Measurements from ENCODE around the gene PPL.

DNA sequence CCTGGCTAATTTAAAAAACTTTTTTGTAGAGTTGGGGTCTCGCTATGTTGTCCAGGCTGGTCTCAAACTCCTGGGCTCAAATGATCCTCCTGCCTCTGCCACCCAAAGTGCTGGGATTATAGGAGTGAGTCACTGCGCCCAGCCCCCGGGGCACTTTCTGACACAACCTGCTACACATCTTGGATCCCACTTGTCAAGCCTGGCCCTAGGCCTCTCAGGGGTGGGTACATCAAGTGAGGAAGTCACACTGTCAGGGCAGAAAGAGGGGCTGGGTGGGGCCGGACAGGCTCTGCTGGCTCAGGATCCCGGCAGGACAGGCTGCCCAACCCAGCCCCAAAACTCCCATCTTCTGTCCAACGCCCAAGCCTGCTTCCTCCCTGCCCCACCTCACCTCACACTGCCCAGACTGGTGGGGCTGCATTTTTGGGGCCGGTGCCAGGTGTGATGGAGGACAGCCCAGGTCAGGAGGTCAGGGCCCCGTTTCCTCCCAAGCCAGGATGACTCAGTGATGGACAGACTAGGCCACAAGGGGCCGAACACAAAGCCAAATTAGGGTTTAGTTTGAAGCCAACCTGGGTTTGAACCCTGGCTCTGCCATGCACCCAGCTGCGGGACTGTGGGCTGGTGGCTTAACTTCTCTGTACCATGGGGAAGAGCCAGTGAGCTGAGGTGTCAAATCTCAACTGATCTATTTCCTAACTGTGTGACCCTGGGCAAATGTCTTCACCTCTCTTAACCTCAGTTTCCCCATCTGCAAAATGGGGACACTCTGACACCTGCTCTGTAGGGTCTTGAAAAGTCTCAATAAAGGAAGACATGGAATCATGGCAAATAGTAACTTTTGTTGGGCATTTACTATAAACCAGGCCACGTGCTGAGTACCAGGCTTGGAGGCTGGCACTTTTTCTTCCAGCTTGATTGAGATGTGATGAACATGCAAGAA lies 8.9 kb upstream of the PPL start:
- TF ChIP-seq POLR2A (IDR thresholded peaks at IDR 0.05; ENCODE audit: borderline replicate concordance, extremely low read depth, insufficient read depth, insufficient read length) (no peak), TCF7L2 (IDR thresholded peaks at IDR 0.05; ENCODE audit: borderline replicate concordance, extremely low read depth, insufficient read depth, insufficient read length) (no peak), SRF (IDR thresholded peaks at IDR 0.05; ENCODE audit: low read depth) (no peak), ZNF274 (IDR thresholded peaks at IDR 0.05; ENCODE audit: low read depth, low read length) (no peak), RAD21 (IDR thresholded peaks at IDR 0.05; ENCODE audit: low read depth) (no peak)
- TF ChIP-seq, protein P1, sequence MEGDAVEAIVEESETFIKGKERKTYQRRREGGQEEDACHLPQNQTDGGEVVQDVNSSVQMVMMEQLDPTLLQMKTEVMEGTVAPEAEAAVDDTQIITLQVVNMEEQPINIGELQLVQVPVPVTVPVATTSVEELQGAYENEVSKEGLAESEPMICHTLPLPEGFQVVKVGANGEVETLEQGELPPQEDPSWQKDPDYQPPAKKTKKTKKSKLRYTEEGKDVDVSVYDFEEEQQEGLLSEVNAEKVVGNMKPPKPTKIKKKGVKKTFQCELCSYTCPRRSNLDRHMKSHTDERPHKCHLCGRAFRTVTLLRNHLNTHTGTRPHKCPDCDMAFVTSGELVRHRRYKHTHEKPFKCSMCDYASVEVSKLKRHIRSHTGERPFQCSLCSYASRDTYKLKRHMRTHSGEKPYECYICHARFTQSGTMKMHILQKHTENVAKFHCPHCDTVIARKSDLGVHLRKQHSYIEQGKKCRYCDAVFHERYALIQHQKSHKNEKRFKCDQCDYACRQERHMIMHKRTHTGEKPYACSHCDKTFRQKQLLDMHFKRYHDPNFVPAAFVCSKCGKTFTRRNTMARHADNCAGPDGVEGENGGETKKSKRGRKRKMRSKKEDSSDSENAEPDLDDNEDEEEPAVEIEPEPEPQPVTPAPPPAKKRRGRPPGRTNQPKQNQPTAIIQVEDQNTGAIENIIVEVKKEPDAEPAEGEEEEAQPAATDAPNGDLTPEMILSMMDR (IDR thresholded peaks at IDR 0.05 in 2 of 3, conservative IDR thresholded peaks at IDR 0.05 in 1 of 3; ENCODE audit: borderline replicate concordance in 1 of 3, insufficient read depth in 1 of 3, low read depth in 2 of 3, low read length in 2 of 3) = no peak
